Measurements from ENCODE around the gene TMBIM4. TPM values are rescaled to one million over a fixed set of nuclear protein-coding genes. Genes with fewer than 3 reads are reported as not detected.

The TMBIM4 gene
- total RNA-seq, 2 donors from 2014 or later: 18.7 to 21.9 TPM

- 60% methylated on average over 6 of the region's 7 CpGs; no CpG with 5 or more reads in 1 of the 2 experiments for WGBS, 2 experiments (ENCODE audit: insufficient coverage in 1 of 2, insufficient read length in 1 of 2)
- TF ChIP-seq, protein P1, sequence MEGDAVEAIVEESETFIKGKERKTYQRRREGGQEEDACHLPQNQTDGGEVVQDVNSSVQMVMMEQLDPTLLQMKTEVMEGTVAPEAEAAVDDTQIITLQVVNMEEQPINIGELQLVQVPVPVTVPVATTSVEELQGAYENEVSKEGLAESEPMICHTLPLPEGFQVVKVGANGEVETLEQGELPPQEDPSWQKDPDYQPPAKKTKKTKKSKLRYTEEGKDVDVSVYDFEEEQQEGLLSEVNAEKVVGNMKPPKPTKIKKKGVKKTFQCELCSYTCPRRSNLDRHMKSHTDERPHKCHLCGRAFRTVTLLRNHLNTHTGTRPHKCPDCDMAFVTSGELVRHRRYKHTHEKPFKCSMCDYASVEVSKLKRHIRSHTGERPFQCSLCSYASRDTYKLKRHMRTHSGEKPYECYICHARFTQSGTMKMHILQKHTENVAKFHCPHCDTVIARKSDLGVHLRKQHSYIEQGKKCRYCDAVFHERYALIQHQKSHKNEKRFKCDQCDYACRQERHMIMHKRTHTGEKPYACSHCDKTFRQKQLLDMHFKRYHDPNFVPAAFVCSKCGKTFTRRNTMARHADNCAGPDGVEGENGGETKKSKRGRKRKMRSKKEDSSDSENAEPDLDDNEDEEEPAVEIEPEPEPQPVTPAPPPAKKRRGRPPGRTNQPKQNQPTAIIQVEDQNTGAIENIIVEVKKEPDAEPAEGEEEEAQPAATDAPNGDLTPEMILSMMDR (conservative IDR thresholded peaks at IDR 0.05): peak; percentile 91
- H3K9me3 ChIP-seq (ENCODE audit: control insufficient read depth, low read length): peaks cover 27% of the 10 kb centered on the region
- Mint-ChIP-seq H3K4me3 (no peak overlapping the region), H3K36me3 (ENCODE audit: low read depth) (peaks cover 27% of the 10 kb centered on the region), H3K27ac (peak overlapping the region; percentile 94), H3K4me1 (peaks cover 2% of the 10 kb centered on the region), H3K9me3 (peaks cover 24% of the 10 kb centered on the region), H3K27me3 (ENCODE audit: insufficient read depth) (no peaks in the 10 kb centered on the region)
- no peaks in the 10 kb centered on the region for H3K27me3 ChIP-seq (ENCODE audit: control insufficient read depth, insufficient read depth, low read length, poor library complexity, severe bottlenecking)
- no peak overlapping the region for H3K4me3 ChIP-seq (ENCODE audit: low read length)
- H3K9ac ChIP-seq (ENCODE audit: extremely low read depth, low read length, poor library complexity, severe bottlenecking): no peak overlapping the region
- peak; percentile 66 for DNase-seq
- no peaks in the 10 kb centered on the region for H3K4me1 ChIP-seq (ENCODE audit: control insufficient read depth, insufficient read depth, low read length)
- no peak overlapping the region for H3K27ac ChIP-seq (ENCODE audit: low read depth, low read length)
- H3K36me3 ChIP-seq (ENCODE audit: control insufficient read depth, insufficient read depth, low read length): peaks cover 33% of the 10 kb centered on the region
Measured at GRCh38 chr12:66144791-66145754, 24.7 kb downstream of the TMBIM4 start.

- Mint-ChIP-seq H3K9me3 (peaks cover 31% of the 10 kb centered on the region), H3K4me1 (peaks cover 2% of the 10 kb centered on the region), H3K36me3 (ENCODE audit: low read depth) (peaks cover 34% of the 10 kb centered on the region), H3K4me3 (no peak overlapping the region), H3K27ac (no peak overlapping the region), H3K27me3 (ENCODE audit: insufficient read depth) (no peaks in the 10 kb centered on the region)
- no peaks in the 10 kb centered on the region for H3K4me1 ChIP-seq (ENCODE audit: control insufficient read depth, insufficient read depth, low read length)
- H3K9me3 ChIP-seq (ENCODE audit: control insufficient read depth, low read length): peaks cover 38% of the 10 kb centered on the region
- H3K4me3 ChIP-seq (ENCODE audit: low read length): no peak overlapping the region
- WGBS, 2 experiments (ENCODE audit: insufficient coverage in 1 of 2, insufficient read length in 1 of 2): 80 to 100% methylated on average over 1 of the region's 1 CpG
- H3K36me3 ChIP-seq (ENCODE audit: control insufficient read depth, insufficient read depth, low read length): peaks cover 37% of the 10 kb centered on the region
- no peaks in the 10 kb centered on the region for H3K27me3 ChIP-seq (ENCODE audit: control insufficient read depth, insufficient read depth, low read length, poor library complexity, severe bottlenecking)
- no peak for DNase-seq
- TF ChIP-seq, protein P1 (conservative IDR thresholded peaks at IDR 0.05): no peak
- H3K9ac ChIP-seq (ENCODE audit: extremely low read depth, low read length, poor library complexity, severe bottlenecking): no peak overlapping the region
- H3K27ac ChIP-seq (ENCODE audit: low read depth, low read length): no peak overlapping the region
Measured at GRCh38 chr12:66143868-66144267, 25.9 kb downstream of the TMBIM4 start.

GRCh38 chr12:66142826-66143225 lies 27.0 kb downstream of the TMBIM4 start:
- H3K27me3 Mint-ChIP-seq (ENCODE audit: insufficient read depth): no peaks in the 10 kb centered on the region
- Histone ChIP-seq H3K27ac (ENCODE audit: low read depth, low read length) (no peak overlapping the region), H3K4me1 (ENCODE audit: control insufficient read depth, insufficient read depth, low read length) (no peaks in the 10 kb centered on the region), H3K4me3 (ENCODE audit: low read length) (no peak overlapping the region), H3K36me3 (ENCODE audit: control insufficient read depth, insufficient read depth, low read length) (peaks cover 47% of the 10 kb centered on the region), H3K27me3 (ENCODE audit: control insufficient read depth, insufficient read depth, low read length, poor library complexity, severe bottlenecking) (no peaks in the 10 kb centered on the region), H3K9ac (ENCODE audit: extremely low read depth, low read length, poor library complexity, severe bottlenecking) (no peak overlapping the region), H3K9me3 (ENCODE audit: control insufficient read depth, low read length) (peaks cover 38% of the 10 kb centered on the region)
- no peak overlapping the region for H3K4me3 Mint-ChIP-seq
- TF ChIP-seq, protein P1 (conservative IDR thresholded peaks at IDR 0.05): no peak
- peaks cover 32% of the 10 kb centered on the region for H3K9me3 Mint-ChIP-seq
- peaks cover 36% of the 10 kb centered on the region for H3K36me3 Mint-ChIP-seq (ENCODE audit: low read depth)
- peaks cover 2% of the 10 kb centered on the region for H3K4me1 Mint-ChIP-seq
- no peak overlapping the region for H3K27ac Mint-ChIP-seq
- no peak for DNase-seq

All from endodermal cell (in vitro differentiated cells).